ENCODE data around the gene ISL2.
"Not testable (repeated sequence)": the region's sequence is repeated elsewhere in the genome, so short reads cannot be mapped to it uniquely, and the experiment has no call there.

ISL2 gene

GRCh38 chr15:76336254-76337058 lies at the start of gene ISL2:
Gene ISL2, plus strand, starts transcription at chr15:76336773. Its CDS starts 111 bp downstream, at chr15:76336884.
- peak; percentile 91 for DNase-seq

DNA sequence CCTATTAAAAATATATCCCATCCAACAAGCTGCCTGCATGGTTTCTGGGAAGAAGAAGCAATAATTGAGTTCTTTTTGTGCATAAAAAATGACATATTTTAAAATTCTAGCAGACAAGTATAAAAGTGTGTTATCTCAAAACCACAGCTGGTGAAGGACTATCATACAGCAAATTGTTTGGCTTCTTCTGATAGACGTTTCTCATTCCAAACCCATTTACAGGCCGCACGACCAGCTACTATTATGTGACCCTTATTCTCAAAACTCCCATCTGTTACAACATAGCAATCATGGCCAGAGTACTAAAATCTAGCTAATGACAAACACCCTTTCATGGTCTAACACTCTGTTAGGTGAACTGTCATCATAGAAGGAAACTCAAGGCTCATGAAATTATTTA lies 47.0 kb upstream of the ISL2 start:
- DNase-seq, result no peak

DNA sequence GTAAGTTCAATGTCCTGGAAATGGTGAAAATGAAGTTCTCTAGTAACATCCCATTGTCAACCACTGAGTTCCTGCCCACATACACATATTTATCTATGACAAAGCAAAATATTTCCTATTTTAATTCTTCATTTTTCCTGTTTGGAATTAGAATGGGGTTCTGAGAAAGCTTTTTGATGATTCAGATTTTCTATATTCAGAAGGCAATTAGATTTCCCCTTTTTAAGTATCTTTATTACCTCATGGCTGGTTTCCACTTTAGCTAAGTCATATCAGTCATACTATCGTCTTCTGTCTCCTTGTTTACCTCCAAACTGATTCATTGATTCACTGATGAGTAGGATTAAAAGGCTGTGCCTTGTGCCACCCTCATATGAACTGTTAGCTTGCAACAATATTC lies 43.2 kb upstream of the ISL2 start:
- DNase-seq, result peak; percentile 33

GRCh38 chr15:76294463-76294862 lies 42.1 kb upstream of the ISL2 start:
- not testable (repeated sequence) for DNase-seq

GRCh38 chr15:76296849-76297248 lies 39.7 kb upstream of the ISL2 start:
- DNase-seq, result no peak

- DNase-seq, result not testable (repeated sequence)
Measured at GRCh38 chr15:76297951-76298350, 38.6 kb upstream of the ISL2 start.

GRCh38 chr15:76298986-76299385 lies 37.6 kb upstream of the ISL2 start:
- DNase-seq, result no peak

DNA sequence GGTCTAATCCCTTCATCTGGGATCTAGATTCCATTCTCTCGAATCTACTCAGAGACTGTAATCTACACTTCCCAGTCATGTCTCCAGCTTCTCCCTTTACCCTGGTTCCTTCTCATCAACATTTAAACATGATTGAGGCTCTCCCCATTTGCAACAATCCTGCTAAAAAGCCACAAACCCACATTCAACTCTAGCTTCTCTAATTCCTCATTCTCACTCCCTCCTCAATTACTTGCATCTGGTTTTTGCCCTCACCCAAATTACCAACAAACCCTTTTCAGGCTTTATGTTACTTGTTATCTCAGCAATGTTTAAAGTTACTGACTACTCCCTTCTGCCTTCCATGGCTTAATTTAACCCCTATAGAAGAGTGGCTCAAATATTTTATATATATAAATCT lies 36.8 kb upstream of the ISL2 start:
- DNase-seq, result no peak

DNA sequence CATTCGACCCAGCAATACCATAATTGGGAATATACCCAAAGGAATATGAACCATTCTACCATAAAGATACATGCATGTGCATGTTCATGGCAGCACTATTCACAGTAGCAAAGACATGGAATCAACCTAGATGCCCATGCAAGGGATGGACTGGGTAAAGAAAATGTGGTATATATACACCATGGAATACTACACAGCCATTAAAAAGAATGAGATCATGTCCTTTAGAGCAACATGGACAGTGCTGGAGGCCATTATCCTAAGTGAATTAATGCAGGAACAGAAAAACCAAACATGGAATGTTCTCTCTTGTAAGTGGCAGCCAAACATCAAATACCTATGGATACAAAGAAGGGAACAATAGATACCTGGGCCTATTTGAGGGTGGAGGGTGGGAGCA lies 32.7 kb upstream of the ISL2 start:
- no peak for DNase-seq

- no peak for DNase-seq
Measured at GRCh38 chr15:76309601-76310330, 26.8 kb upstream of the ISL2 start.

GRCh38 chr15:76310475-76311099 lies 26.0 kb upstream of the ISL2 start:
- DNase-seq, result peak; percentile 8

GRCh38 chr15:76311100-76311953 lies 25.2 kb upstream of the ISL2 start, which contains the start of gene ETFA:
Gene ETFA, minus strand, starts transcription at chr15:76311469. Its CDS starts 81 bp downstream, at chr15:76311388.
- DNase-seq, result peak; percentile 97

- no peak for DNase-seq
Measured at GRCh38 chr15:76312540-76313174, 23.9 kb upstream of the ISL2 start.

DNA sequence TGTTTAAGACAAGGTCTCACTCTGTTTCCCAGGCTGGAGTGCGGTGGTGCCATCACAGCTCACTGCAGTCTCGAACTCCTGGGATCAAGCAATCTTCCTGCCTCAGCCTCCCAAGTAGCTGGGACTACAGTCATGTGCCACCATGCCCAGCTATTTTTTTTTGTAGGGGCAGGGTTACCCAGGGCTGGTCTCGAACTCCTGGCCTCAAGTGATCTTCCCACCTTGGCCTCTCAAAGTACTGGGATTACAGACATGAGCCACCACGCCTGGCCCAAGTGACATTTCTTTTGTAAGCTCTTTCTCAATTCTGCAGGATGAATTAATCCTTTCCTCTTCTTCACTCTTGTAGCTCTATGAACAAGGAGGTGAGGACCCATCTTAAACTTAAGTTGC lies 23.4 kb upstream of the ISL2 start:
- not testable (repeated sequence) for DNase-seq

- DNase-seq, result no peak
Measured at GRCh38 chr15:76313731-76314130, 22.8 kb upstream of the ISL2 start.

GRCh38 chr15:76320012-76320411 lies 16.6 kb upstream of the ISL2 start:
- DNase-seq, result no peak

DNA sequence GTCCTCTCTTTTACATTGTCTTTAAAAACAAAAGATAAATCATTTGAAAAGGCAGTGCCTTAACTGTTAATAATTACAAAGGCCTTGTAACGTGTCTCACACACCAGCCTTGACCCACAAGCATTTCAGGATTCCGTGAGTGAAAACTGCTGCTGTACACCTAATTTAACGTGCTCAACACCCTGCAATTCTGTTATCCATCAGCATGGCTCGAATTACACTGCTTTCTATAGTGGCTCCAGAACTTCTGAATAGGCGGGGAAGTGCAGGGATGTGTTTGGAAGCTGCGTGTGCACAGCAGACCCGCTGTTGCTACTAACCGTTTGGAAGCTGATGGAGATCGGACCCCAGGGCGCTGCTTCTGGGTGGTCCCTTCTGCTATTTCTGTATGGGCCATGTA lies 15.4 kb upstream of the ISL2 start:
- DNase-seq, result no peak

DNA sequence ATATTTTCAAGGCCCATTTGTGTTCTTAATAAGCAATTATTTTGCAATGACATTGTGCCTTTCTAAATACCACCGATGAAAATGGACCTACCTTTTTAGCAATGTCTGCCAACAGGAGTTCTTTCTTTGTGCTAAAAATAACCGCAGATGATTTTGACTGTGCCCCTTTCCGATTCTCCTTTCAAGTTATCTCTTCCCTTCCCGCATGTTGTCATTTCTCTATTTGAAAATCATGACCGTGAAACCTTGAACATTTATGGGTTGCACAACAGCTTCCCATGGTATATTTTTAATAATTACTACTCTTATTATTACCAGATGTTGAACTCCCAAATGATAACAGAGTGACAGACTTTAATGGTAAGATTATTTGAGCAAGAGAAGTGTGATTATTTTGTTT lies 15.0 kb upstream of the ISL2 start:
- no peak for DNase-seq

GRCh38 chr15:76324066-76324465 lies 12.5 kb upstream of the ISL2 start:
- no peak for DNase-seq

DNA sequence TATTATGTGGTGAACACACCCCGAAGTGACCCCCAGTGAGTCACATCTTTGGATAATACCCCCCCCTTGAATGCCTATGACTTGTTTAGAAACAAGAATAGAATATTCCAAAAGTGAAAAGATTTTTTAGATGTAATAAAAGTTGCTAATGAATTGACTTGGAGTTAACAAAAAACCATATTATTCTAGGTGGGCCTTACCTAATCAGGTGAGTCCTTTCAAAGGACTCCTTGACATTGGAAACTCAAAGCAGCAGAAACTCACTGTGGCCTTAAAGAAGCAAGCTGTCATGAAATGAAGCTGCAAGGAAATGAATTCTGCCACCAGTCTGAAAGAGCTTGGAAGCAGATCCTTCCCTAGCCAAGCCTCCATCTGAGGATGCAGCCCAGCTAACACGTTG lies 10.9 kb upstream of the ISL2 start:
- DNase-seq, result no peak

- DNase-seq, result no peak
Measured at GRCh38 chr15:76327191-76328105, 9.1 kb upstream of the ISL2 start.
